Activated CD8-positive, alpha-beta memory T cell treated with anti-CD3 and anti-CD28 coated beads for 36 hours (primary cell): ENCODE data around the gene TNRC18. TPM values are rescaled to one million over a fixed set of nuclear protein-coding genes. Genes with fewer than 3 reads are reported as not detected.
"Not testable (repeated sequence)": the region's sequence is repeated elsewhere in the genome, so short reads cannot be mapped to it uniquely, and the experiment has no call there.

Experiments used
- CTCF ChIA-PET: fragments of 350-600 bp; sonication (Branson Sonifier 250); formaldehyde crosslinking; loops from one replicate; lab custom pipeline; 2021; ENCODE audit warnings: antibody characterized with exemption; lab: Charles Lee
- POLR2A ChIA-PET: fragments of 350-600 bp; sonication (Branson Sonifier 250); formaldehyde crosslinking; loops from one replicate; lab custom pipeline; 2021; ENCODE audit warnings: antibody characterized with exemption; lab: Charles Lee
- total RNA-seq, 2 experiments: library from RNA; stranded (reverse); gene quantifications; one replicate each; pipeline ENCODE4 v1.2.3, GENCODE V29; 2021

The TNRC18 gene, protein sequence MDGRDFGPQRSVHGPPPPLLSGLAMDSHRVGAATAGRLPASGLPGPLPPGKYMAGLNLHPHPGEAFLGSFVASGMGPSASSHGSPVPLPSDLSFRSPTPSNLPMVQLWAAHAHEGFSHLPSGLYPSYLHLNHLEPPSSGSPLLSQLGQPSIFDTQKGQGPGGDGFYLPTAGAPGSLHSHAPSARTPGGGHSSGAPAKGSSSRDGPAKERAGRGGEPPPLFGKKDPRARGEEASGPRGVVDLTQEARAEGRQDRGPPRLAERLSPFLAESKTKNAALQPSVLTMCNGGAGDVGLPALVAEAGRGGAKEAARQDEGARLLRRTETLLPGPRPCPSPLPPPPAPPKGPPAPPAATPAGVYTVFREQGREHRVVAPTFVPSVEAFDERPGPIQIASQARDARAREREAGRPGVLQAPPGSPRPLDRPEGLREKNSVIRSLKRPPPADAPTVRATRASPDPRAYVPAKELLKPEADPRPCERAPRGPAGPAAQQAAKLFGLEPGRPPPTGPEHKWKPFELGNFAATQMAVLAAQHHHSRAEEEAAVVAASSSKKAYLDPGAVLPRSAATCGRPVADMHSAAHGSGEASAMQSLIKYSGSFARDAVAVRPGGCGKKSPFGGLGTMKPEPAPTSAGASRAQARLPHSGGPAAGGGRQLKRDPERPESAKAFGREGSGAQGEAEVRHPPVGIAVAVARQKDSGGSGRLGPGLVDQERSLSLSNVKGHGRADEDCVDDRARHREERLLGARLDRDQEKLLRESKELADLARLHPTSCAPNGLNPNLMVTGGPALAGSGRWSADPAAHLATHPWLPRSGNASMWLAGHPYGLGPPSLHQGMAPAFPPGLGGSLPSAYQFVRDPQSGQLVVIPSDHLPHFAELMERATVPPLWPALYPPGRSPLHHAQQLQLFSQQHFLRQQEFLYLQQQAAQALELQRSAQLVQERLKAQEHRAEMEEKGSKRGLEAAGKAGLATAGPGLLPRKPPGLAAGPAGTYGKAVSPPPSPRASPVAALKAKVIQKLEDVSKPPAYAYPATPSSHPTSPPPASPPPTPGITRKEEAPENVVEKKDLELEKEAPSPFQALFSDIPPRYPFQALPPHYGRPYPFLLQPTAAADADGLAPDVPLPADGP (N-terminal part only)
- 10 to 100 TPM; 42.4 to 44.2 TPM for total RNA-seq

DNA sequence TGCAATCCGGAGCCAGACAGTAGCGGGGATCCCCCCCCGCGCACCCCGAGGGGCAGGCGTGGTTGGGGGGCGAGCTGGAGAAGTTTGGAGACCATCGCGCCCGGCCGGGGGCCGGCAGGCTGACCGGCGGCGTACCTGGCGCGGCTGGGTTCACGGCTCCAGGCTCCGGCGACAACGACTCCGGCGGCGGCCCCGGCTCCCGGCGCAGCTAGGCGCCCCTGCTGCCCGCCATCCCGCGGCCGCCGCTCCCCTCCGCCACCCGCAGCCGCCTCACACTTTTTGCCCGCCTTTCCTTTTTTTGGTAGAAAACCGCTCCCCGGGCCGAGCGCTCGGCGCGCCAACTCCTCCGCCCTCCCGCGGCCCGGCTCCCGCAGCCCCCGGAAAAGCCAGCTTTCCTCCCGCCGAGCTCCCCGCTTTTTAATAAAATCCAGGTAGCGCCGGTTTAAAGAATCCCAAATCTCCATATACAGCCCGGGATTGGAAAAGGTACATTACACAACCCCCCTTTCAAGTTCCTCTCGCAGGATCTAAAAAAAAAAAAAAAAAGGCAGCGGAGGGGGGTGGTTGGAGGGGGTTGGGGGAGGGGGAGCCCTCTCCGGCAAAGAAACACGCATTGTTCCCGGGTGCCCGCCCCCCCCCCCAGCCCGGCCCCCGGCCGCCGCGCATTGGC is at the start of gene TNRC18:
TSS of gene TNRC18 (minus strand) at position 529 of the 670 bp plus-strand sequence. CDS start 2,588 bp downstream, outside the sequence.
- POLR2A ChIA-PET = interaction anchor here (0.9 kb wide), 1 partner anchor 102 kb away, joined by 4 read pairs; no protein-coding TSS in a partner anchor
- CTCF ChIA-PET = interaction anchor here (0.7 to 2.1 kb wide), 2 partner anchors 27 to 105 kb away, joined by 3 to 10 read pairs; no protein-coding TSS in a partner anchor

- ChIA-PET POLR2A (no interaction called here), CTCF (no interaction called here)
These were observed 49.0 kb upstream of the TNRC18 start for GRCh38 chr7:5472432-5473315.

DNA sequence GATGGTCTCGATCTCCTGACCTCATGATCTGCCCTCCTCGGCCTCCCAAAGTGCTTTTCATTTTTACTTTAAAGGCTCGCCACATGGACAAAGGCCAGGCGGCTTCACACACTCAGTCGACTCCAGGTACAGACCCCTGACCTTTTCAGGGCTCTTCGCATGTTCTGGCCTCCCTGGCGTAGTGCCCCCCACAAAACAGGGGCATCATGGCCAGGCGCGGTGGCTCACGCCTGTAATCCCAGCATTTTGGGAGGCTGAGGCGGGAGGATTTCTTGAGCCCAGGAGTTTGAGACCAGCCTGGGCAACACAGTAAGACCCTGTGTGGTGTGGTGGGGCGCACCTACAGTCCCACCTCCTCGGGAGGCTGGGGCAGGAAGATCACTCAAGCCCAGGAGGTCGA is 48.0 kb upstream of the TNRC18 start:
- POLR2A ChIA-PET, CTCF ChIA-PET: not testable (repeated sequence)

- ChIA-PET POLR2A (no interaction called here), CTCF (no interaction called here)
These were observed 47.2 kb upstream of the TNRC18 start for GRCh38 chr7:5470816-5471215.

- CTCF ChIA-PET = no interaction called here
- POLR2A ChIA-PET = no interaction called here
These were observed 46.5 kb upstream of the TNRC18 start for GRCh38 chr7:5470167-5470532.

DNA sequence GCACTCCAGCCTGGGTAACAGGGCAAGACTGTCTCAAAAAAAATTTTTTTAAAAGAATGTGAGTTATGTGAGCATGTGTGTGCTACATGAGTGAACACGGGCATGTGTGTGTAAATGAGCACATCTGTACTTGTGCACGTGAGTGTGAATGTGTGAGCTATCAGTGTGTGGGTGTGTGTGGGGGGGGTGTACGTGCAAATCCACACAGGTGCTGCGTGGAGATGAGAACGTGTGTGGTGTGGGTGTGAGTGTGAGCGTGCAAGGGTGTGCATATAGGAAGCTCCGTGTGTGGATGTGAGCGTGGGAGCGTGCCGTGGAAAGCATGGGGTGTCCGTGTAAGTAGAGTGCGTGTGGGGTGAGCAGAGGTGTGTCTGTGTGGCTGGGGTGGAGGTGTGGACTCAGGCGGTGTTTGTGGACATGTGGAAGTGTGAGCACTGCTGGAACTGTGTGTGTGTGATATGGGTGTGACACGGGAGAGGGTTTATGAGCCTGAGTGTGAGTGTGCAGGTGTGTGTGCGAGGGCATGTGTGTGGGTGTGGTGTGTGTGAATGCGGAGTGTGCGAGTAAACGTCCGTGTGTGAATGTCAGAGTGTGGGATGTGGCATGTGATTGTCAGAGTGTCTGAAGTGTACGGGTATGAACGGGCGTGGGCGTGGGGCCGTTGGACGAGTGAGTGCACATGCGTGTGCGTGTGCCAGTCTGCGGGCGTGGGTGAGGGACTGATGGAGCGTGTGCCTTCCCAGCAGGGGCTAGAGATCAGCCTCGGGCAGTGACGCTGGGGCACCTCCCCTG is 45.9 kb upstream of the TNRC18 start:
- CTCF ChIA-PET = no interaction called here

GRCh38 chr7:5467645-5468044 is 44.0 kb upstream of the TNRC18 start:
- ChIA-PET POLR2A (interaction anchor here (0.7 kb wide), 1 partner anchor 105 kb away, joined by 10 read pairs; no protein-coding TSS in a partner anchor), CTCF (no interaction called here)

More for the DNA sequence above, 45.9 kb upstream of the TNRC18 start:
- POLR2A ChIA-PET = no interaction called here

GRCh38 chr7:5466551-5466950 is 42.9 kb upstream of the TNRC18 start:
- CTCF ChIA-PET = no interaction called here
- POLR2A ChIA-PET = no interaction called here

GRCh38 chr7:5463031-5463430 is 39.4 kb upstream of the TNRC18 start:
- ChIA-PET CTCF (interaction anchor here (0.7 kb wide), 1 partner anchor 17 kb away, joined by 3 read pairs; no protein-coding TSS in a partner anchor), POLR2A (no interaction called here)

GRCh38 chr7:5462216-5462615 is 38.6 kb upstream of the TNRC18 start:
- CTCF ChIA-PET = interaction anchor here (1.1 kb wide), 1 partner anchor 66 kb away, joined by 3 read pairs; no protein-coding TSS in a partner anchor
- POLR2A ChIA-PET = no interaction called here

DNA sequence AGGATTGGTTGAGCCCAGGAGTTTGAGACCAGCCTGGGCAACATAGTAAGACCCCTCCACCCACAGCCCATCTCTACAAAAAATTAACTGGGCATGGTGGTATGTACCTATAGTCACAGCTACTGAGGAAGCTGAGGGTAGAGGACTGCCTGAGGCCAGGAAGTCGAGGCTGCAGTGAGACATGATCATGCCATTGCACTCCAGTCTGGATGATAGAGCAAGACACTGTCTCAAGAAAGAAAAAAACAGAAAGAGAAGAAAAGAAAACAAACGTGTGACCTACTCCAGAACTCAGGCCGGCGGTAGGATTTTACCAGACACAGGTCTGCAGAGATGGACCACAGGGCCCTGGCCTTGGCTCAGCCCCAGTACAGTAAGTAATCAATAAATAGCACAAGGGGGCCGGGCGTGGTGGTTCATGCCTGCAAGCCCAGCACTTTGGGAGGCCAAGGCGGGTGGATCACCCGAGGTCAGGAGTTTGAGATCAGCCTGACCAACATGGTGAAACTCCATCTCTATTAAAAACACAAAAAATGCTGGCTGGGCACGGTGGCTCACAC is 35.4 kb upstream of the TNRC18 start:
- ChIA-PET POLR2A (no interaction called here), CTCF (no interaction called here)

- ChIA-PET POLR2A (no interaction called here), CTCF (no interaction called here)
These were observed 33.7 kb upstream of the TNRC18 start for GRCh38 chr7:5457245-5457735.

- POLR2A ChIA-PET = no interaction called here
These were observed 32.8 kb upstream of the TNRC18 start for GRCh38 chr7:5456409-5456808.

GRCh38 chr7:5455581-5456219 is 32.1 kb upstream of the TNRC18 start:
- CTCF ChIA-PET = no interaction called here

More at GRCh38 chr7:5456409-5456808, 32.8 kb upstream of the TNRC18 start:
- CTCF ChIA-PET = no interaction called here

DNA sequence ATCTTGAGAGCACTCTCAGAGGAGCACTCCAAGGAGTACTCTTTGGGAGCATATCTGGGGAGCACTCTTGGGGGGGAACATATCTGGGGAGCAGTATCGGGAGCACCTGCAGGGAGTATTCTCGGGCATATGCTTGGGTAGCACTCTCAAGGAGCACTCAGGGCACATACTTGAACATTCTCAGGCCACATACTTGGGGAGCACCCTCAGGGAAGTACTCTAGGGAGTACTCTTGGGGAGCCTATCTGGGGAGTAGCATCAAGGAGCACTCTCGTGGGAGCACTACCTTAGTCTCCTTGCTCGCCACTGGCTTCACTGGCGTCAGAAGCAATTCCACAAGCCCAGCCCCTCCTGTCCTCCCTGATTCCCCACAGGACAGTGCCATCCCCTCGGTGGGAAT is 31.5 kb upstream of the TNRC18 start:
- ChIA-PET CTCF (no interaction called here), POLR2A (no interaction called here)

More at GRCh38 chr7:5455581-5456219, 32.1 kb upstream of the TNRC18 start:
- POLR2A ChIA-PET = no interaction called here

GRCh38 chr7:5454485-5454884 is 30.9 kb upstream of the TNRC18 start:
- POLR2A ChIA-PET = no interaction called here

More at GRCh38 chr7:5454485-5454884, 30.9 kb upstream of the TNRC18 start:
- CTCF ChIA-PET = no interaction called here
